Kidney epithelial cell (primary cell): ENCODE measurements around the gene PBX4. TPM values are rescaled to one million over a fixed set of nuclear protein-coding genes. Genes with fewer than 3 reads are reported as not detected.

ENCODE experiments used
- DNase-seq: peaks from one replicate; pipeline ENCODE4 v3.0.0-alpha.2; 2010; ENCODE audit warnings: low read depth
- H3K27me3 ChIP-seq: 2 replicates; pipeline ENCODE4 v1.6.0; 2011; ENCODE audit warnings: low read length; ENCODE audit not compliant: control insufficient read depth, insufficient read depth
- H3K36me3 ChIP-seq: 2 replicates; pipeline ENCODE4 v1.5.1; 2011; ENCODE audit warnings: low read length; ENCODE audit not compliant: control insufficient read depth, insufficient read depth
- H3K4me3 ChIP-seq: 2 replicates; pipeline ENCODE4 v1.5.1; 2011; ENCODE audit warnings: low read depth, mild to moderate bottlenecking, control low read depth, low read length
- CTCF ChIP-seq: IDR thresholded peaks from 2 replicates; pipeline ENCODE4 v1.5.1; 2011; ENCODE audit warnings: mild to moderate bottlenecking, moderate library complexity, low read length, control low read depth, inconsistent platforms; ENCODE audit not compliant: insufficient read depth, poor library complexity, severe bottlenecking
- total RNA-seq: library from RNA; depleted of rRNA; stranded (reverse); fragments of >200 nt; gene quantifications from 2 replicates; pipeline ENCODE4 v1.2.3, GENCODE V29; 2015

The PBX4 gene
- total RNA-seq, 1 donor from 2014 or later, result 1.7 TPM

- Histone ChIP-seq H3K27me3 (no peaks in the 10 kb centered on the region), H3K36me3 (no peaks in the 10 kb centered on the region), H3K4me3 (no peak overlapping the region)
- DNase-seq, result no peak
- no peak for TF ChIP-seq CTCF
Observed at GRCh38 chr19:19581391-19581790, 37.1 kb downstream of the PBX4 start.

GRCh38 chr19:19580418-19580817 lies 38.1 kb downstream of the PBX4 start:
- H3K36me3 ChIP-seq, result no peaks in the 10 kb centered on the region
- H3K27me3 ChIP-seq, result no peaks in the 10 kb centered on the region
- H3K4me3 ChIP-seq, result no peak overlapping the region
- DNase-seq, result no peak
- no peak for TF ChIP-seq CTCF

- TF ChIP-seq CTCF, result no peak
- Histone ChIP-seq H3K27me3 (no peaks in the 10 kb centered on the region), H3K4me3 (no peak overlapping the region), H3K36me3 (no peaks in the 10 kb centered on the region)
- no peak for DNase-seq
Observed at GRCh38 chr19:19579533-19580361, 38.7 kb downstream of the PBX4 start.

GRCh38 chr19:19578252-19578651 lies 40.2 kb downstream of the PBX4 start:
- TF ChIP-seq CTCF, result no peak
- H3K4me3 ChIP-seq, result no peak overlapping the region
- H3K36me3 ChIP-seq, result no peaks in the 10 kb centered on the region
- no peaks in the 10 kb centered on the region for H3K27me3 ChIP-seq
- DNase-seq, result no peak

- H3K4me3 ChIP-seq, result no peak overlapping the region
- no peak for DNase-seq
- no peaks in the 10 kb centered on the region for H3K36me3 ChIP-seq
- TF ChIP-seq CTCF, result no peak
- no peaks in the 10 kb centered on the region for H3K27me3 ChIP-seq
Observed at GRCh38 chr19:19575411-19575810, 43.1 kb downstream of the PBX4 start.

- TF ChIP-seq CTCF, result no peak
- Histone ChIP-seq H3K36me3 (no peaks in the 10 kb centered on the region), H3K4me3 (no peak overlapping the region), H3K27me3 (no peaks in the 10 kb centered on the region)
- no peak for DNase-seq
Observed at GRCh38 chr19:19571071-19571786, 47.3 kb downstream of the PBX4 start.
